NCI-H345 (cell line): ENCODE measurements around the gene TUBB4A.
A peak's percentile ranks its signal among the peaks of the same experiment; 100 is the strongest.

Source experiments
- DNase-seq: peaks from one replicate; lab custom pipeline; 2025; lab: John Stamatoyannopoulos, UW

TUBB4A gene

DNA sequence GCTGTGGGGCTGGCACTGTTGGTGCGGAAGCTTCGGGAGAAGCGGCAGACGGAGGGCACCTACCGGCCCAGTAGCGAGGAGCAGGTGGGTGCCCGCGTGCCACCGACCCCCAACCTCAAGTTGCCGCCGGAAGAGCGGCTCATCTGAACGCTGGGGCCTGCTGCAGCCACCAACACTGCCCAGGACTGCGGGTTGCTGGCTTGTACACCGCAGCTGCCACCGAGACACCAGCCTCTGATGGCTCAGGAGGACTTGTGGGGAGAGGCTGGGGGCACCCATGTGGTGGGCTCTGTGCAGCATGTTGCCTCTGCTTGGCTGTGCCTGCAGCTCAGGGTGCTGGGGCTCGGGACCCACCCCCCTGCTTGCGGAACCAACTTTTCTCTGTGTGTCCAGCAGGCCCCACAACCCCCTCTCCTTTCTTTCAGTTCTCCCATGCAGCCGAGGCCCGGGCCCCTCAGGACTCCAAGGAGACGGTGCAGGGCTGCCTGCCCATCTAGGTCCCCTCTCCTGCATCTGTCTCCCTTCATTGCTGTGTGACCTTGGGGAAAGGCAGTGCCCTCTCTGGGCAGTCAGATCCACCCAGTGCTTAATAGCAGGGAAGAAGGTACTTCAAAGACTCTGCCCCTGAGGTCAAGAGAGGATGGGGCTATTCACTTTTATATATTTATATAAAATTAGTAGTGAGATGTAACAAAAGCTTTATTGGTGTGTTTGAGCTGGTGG is 35.4 kb downstream of the TUBB4A start:
- DNase-seq = no peak

- no peak for DNase-seq
Measured at GRCh38 chr19:6465663-6466062, 36.4 kb downstream of the TUBB4A start.

GRCh38 chr19:6465006-6465405 is 37.1 kb downstream of the TUBB4A start:
- no peak for DNase-seq

DNA sequence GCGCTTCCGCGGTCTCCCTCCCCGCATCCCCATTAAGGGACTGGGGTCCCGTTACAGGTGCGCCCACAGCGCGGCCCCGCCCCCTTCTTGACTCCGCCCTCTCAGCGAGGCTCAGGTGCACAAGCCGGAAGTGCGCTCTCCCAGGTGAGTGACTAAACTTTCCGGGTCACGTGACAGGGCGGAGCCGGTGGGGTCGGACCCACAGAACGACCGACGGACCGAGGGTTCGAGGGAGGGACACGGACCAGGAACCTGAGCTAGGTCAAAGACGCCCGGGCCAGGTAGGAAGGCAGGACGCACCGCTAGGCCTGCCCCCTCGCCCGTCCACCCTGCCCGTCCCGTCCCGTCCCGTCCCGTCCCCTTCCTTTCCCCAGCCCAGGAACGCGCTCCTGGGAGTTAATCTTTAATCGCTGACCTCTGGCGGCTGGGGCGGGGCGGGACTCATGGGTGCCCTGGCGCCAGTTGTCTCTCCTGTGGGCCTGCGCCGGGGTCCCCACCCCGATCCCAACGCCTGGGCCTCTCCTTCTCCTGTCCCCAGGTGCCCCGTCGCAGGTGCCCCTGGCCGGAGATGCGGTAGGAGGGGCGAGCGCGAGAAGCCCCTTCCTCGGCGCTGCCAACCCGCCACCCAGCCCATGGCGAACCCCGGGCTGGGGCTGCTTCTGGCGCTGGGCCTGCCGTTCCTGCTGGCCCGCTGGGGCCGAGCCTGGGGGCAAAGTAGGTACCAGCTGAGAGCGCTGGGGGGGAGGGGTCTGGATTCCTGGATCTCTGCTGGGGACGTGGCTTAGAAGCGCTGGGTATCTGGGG is 37.8 kb downstream of the TUBB4A start, which contains the start of gene CRB3:
Gene CRB3, plus strand, starts transcription at position 202 of the 804 bp plus-strand sequence. Its CDS starts 431 bp downstream, at position 633.
- DNase-seq = peak; percentile 91

- DNase-seq = peak; percentile 98
Measured at GRCh38 chr19:6460099-6460884, 41.8 kb downstream of the TUBB4A start.

DNA sequence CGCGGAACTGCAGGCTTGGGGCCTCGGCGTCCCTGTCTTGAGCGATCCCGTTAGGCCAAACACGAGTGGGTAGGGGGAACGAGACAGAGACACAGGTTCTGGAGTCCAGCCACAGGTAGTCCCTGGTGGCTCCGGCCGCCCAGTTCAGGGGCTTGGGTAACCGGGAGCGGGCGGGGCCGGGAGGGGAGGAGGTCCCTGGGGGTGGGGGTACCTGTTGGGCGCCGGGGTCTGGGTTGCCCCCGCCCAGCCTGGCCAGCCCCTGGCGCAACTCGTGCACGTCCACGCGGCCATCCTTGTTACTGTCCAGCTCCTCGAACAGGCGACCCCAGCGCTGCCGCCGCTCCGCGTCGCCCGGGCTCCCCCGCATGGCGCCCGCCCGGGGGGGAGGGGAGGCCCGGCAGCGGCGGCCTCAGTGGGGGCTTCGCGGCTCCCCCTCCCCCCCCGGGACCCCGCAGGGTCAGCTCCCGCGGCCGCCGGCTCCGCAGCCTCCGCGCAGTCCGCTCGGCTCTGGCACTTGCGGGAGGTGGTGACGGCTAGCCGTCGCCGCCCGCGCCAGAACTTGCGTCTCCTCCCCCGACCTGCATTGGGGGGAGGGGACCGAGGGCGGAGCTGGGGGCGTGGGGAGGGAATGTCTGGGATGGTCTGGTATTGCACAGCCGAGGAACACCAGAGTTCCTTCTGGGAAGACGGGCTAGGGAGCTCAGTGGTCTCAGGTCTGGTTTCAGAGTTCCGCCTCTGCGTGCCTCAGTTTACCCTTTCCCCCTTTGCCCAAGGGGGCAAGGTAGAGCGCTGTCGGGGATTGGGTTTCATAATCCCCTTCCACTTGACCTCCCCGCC is 42.6 kb downstream of the TUBB4A start, which contains the start of gene SLC25A23:
Gene SLC25A23, minus strand, starts transcription at position 531 of the 837 bp plus-strand sequence. Its CDS starts 164 bp downstream, at position 367.
- DNase-seq = peak; percentile 81

GRCh38 chr19:6458695-6459261 is 43.3 kb downstream of the TUBB4A start:
- no peak for DNase-seq

GRCh38 chr19:6457958-6458694 is 44.0 kb downstream of the TUBB4A start:
- DNase-seq = no peak

DNA sequence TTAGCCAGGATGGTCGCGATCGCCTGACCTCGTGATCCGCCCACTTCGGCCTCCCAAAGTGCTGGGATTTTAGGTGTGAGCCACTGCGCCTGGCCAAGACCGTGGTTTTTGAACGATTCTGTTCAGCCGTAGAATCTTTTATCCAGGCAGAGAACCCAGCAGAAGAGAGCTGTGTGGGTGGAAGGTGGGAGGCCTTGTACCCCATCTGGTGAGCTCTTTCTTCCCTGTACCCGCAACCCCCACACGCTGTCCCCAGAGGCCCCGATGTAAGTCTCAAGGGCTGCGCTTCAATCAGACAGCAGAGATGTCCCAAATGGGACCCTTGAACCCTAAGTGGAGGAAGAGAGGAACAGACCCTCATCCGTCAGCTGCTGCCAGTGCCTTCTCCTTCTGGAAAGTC is 46.2 kb downstream of the TUBB4A start:
- DNase-seq = no peak

DNA sequence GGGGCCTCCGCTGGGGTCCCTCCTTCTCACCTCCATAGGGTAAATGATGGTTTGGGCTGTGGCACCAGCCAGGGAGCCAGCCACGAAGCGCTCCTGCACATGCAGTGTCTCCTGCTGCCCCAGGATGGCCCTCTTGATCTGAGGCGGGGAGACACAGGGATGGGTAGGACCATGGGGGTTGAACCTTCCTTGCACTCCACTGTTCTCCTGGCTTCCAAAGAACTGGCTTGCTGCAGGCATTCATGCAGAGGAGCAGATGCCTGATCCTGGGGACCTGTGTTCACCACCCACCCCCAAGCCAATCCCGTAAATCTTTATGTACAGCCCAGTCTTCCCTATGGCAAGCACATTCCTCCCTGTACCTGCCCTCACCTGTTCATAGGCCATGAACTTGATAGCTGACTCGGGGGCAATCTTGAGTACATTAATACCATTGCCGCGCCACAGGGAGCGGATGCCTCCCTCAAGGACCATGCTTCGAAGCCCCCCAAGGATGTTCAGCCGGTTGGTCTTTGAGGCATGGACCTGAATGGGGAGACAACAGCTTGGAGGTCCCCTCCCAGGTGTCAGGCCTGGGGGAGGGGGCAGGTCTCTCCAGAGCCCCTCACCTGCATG is 48.1 kb downstream of the TUBB4A start:
- DNase-seq = no peak

- DNase-seq = no peak
Measured at GRCh38 chr19:6452899-6453298, 49.2 kb downstream of the TUBB4A start.

DNA sequence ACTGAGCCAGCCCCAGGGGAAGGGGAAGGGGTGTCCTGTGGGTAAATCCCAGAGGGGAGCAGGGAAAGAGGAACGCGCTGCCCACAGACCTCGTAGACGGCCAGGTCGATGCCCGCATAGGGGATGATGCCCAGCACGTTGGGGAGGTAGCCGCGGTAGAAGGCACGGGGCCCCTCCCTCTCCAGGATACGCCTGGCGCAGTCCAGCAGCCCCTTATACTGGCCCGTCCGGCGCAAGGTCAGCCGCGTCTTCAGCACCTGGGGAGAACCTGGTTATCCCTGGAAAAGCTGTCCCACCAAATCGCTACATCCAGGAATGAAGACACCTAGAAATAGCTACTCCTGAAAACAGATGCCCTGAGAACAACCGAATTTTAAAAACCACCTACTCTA is 49.9 kb downstream of the TUBB4A start:
- DNase-seq = no peak

GRCh38 chr19:6451583-6452222 is 50.4 kb downstream of the TUBB4A start:
- no peak for DNase-seq

GRCh38 chr19:6450166-6450565 is 51.9 kb downstream of the TUBB4A start:
- DNase-seq = no peak

GRCh38 chr19:6448045-6448444 is 54.1 kb downstream of the TUBB4A start:
- DNase-seq = no peak

DNA sequence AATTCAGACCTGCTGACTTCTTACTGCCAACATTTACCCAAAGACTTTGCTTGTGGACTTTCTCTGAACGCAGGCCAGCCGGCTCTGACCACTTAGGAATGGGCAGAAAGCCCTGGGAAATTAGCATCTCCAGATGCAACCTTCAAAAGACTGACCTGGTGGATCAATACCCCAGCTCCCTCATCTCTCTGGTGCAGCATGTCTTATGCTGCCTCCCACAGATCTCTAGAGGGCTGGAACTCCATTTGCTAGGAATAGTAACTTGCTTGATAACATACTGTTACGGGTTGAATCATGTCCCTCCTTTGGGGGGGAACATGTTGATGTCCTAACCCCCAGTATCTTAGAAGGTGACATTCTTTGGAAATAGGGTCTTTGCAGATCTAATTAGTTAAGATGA is 55.7 kb downstream of the TUBB4A start:
- no peak for DNase-seq
